IPS DF 19.7 (cell line): ENCODE measurements around the gene BEST1.
"Not testable (repeated sequence)": the region's sequence is repeated elsewhere in the genome, so short reads cannot be mapped to it uniquely, and the experiment has no call there.

ENCODE experiments used
- DNase-seq: peaks from one replicate; pipeline ENCODE4 v3.0.0-alpha.2; 2013; ENCODE audit warnings: low read depth, low spot score

Gene BEST1

DNA sequence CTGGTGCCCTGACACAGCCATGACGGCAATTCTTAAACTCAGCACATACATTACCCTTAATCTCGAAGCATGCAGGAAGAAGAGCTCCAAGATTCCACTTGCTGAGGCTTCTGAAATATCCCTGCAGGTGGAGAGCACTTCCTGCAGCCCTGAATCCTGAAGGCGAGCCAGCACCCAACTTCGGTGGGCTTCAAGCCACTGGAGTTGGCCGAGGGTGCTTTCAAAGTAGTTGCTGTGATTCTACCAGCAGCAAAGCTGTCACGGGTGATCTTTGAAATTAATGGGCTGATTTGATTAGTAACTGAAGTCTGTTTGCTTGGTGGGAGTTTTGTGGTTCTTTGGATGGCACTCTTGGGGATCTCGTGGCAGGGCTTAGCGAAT, 26.3 kb downstream of the BEST1 start:
- DNase-seq, result no peak

DNA sequence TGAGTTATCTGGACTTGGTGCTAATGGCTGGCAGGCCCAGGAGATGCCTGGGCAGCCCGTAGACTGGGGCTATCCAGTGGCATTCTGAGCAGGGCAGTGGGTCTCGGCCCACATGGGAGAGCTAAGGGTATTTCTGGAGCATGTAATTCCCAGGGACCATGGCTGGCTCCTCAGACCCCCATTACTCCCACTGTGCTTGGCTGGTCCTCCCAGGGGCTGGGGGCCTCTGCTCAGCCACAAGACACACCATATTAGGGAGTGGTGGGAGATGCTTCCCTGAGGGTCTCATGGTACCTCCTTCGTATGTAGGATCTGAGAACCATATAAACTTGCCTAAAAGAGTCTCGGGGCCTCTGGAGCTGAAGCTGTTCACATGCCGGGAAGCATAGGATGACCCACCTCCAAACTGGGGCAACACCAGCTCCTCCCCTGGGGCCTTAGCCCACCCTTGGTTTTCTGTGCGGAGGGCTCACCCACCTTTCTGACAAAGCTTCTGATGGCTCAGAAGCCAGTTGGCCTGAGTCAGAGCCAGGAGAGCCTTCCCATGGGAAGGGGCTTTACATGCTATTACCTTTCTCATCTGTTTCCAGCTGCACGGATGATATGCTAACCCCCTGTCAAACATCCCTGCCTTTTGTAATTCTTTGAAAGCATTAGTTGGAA, 26.8 kb downstream of the BEST1 start:
- DNase-seq, result no peak

DNA sequence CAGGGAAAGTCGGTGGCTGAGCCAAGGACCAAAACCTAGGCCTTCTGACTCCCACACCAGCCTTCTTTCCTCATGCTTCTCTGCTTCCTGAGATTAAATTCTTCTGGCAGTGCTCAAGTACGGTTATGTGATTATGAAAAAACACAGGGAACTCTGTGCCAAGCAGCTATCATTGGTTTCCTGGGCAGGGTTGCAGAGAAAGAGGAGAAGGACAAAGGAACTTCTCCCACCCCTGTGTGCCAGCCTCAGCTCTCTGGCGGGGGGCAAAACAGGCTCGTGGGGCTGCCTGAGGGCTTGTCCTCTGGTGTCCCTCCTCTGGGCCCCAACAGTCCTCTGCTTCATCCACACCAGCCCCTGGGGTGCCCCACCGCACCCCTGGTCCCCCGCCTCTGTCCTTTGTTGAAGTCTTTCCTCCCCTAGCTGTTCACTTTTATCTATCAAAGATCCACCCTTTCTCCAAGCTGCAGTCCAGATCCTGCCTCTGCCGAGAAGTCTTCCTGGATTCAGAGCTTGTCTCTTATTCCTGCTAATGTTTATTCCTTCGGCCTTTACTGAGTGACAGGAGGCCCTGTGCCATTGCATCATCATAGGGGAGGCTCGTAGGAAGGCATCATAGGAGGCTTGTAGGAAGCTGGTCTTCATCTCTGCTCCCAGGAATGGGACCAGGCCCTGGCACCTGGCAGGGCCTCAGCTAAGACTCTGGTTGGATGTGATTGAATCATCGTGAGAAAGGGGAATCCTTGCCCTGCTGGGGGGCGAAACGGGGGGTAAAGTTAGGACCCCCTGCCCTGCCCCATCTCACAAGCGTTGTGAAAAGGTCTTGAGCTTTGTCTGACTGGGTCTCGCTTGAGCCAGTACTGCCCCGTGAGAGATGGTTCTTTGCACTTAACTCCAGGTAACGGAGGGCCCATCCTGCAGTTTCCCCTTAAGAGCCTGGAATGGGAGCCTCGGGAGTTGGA, 28.8 kb downstream of the BEST1 start:
- no peak for DNase-seq

DNA sequence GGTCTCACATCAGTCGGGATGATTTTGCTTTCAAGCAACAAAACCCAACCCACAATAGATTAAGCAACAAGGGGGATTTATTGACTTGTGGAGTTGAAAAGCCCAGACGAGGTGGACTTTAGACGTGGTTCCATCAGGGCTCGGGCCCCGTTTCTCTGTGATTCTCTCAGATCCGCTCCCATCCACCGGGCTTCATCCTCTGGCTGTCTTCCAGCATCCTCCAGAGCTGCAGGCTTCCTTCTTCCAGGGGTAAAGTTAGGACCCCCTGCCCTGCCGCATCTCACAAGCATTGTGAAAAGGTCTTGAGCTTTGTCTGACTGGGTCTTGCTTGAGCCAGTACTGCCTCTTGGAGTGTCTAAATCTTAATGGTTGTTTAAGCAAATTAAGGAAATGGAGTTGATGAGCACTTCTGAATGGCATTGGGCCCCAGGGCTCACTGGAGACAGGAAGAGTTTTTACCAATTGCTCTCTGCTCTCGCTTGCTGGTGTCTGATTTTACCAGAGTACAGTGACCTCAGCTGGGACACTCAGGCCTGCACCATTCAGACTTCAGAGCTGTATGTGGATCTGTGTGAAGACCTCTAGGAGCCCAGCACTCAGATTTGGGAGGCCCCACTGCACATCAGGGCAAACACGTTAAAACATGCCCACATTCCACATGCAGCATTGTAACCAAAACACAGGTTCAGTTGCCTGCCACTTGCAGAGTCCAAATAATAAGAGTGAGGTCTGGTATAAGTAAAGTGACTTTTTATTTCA, 30.8 kb downstream of the BEST1 start:
- DNase-seq, result no peak

DNA sequence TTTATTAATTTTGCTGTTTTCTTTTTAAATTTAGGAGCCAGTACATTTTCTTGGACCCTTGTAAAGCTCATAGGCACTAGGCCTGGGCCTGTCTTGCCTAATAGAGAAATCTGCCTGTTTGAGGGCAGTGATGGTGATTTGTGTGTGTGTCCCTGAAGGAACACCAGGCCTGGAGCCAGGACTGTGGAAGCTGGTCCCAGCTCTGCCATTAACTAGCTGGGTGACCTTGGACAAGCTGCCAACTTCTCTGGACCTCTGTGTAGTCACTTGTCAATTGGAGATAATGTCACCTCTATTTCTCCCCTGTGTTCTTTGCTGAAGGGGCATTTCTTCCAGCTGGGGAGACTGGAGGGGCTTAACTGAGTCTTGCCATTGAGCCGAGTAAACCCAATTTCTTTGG, 33.3 kb downstream of the BEST1 start:
- no peak for DNase-seq

DNA sequence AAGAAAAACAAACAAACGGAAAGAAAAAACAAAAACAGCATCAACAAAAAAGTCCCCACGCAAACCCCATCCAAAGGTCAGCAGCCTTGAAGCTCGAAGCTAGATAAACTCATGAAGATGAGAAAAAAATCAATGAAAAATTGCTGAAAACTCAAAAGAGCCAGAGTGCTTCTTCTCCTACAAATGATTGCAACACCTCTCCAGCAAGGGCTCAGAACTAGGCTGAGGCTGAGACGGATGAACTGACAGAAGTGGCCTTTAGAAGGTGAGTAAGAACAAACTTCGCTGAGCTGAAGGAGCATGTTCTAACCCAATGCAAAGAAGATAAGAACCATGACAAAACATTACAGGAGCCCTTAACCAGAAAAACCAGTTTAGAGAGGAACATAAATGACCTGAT, 35.7 kb downstream of the BEST1 start:
- no peak for DNase-seq

DNA sequence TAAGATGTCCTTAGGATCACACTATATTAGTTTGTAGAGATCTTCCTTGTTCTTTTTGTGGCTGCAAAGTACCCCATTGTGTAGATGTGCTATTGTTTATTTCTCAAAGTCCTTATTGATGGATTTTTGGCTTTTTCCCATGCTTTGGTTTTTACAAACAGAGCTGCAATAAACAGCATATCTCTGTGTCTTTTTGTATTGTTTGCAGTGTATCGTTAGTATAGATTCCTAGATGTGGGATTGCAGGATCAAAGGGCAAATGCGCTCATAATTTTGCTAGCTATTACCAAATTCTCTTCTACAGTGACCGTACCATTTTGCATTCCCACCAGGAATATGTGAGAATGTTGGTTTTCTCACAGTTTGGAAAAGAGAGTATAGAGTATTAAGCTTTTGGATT, 44.8 kb downstream of the BEST1 start:
- DNase-seq, result no peak

DNA sequence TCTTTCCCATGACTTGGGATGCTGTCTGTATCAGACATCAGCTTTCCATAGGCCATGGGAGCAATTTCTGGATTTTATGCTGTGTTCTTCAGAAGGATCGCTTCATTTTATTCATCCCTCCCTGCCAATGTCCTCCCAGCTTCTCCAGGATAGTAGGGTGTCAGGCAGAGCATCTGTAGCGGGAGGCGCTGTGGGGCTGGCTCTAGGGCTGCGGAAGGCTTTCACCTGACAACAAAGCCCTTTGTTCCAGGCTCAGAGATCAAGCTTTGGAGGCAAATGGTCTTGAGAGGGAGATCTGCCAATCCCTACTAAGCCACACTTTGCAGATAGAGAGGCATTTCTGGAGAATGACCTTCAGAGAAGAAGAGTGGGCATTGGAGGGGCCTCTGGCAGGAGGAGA, 46.8 kb downstream of the BEST1 start:
- no peak for DNase-seq

DNA sequence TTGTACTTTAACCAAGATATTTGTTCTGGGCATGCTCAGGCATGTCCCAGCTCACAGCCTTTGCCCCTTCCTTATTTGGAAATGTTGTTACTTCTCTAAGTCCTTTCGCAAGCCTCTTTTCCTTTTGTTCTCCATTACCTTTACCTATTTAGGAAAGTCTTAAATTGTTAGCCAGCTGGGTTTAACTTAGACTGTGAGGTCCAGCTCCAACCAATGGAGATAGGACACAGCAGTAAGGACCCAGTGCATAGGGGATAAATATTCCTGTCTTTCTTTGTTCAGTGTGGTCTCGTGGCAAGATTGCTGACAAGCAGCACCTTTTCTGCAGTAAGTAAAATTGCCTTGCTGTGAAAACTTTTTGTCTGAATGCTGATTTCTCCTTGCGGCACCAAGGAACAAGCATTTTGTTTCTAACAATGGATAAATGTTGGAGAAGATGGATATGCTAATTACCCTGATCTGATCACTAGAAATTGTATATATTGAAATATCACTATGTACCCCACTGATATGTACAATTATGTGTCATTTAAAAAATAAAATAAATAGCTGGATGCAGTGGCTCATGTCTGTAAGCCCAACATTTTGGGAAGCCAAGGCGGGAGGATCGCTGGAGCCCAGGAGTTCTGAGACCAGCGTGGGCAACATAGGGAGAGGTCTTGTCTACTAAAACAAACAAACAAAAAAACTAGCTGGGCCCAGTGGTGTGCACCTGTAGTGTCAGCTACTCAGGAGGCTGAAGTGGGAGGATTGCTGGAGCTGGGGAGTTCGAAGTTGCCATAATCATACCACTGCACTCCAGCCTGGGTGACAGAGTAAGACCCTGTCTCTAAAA, 49.2 kb downstream of the BEST1 start:
- no peak for DNase-seq

DNA sequence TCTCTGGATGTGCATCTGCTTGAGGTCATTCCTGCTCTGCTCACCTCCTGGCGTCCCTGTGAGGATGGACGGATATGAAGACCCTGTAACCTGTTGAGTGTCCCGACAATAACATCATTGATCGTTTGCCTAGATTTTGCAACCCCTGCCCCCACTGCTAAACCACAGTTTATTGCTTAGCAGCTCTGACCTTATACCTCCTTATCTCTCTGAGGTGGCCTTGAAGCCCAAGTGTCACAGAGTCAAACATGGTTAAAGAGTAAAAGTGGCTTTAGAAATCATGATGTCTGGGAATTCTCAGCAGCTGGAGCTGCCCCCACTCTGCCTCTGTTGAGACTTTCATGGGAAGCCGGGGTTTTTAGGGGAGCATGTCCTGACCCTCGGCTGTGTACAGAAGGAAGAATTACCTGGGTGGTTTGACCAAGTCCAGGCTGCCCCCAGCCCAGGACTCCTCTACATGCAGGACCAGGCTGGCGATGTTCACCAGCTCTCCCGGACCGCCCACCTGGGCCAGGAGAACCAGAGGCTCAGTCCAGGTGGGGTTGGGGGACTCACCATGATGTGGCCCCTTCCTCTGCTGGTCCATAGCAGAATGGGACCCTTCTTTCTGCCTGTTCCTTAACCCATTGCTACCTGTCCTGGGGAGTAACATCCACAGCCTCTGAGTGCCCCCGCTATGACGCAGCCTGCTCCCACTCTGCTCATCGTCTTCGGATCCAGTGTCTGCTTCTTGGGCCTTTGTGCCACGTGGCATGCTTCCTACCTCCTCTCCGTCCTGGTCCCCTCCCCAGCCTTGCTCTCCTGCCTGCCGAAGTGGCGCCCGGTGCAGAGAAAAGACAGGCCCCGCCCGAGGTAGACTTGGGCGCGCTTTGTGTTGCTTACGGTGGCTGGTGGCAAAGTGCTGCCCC, 50.6 kb downstream of the BEST1 start:
- no peak for DNase-seq

DNA sequence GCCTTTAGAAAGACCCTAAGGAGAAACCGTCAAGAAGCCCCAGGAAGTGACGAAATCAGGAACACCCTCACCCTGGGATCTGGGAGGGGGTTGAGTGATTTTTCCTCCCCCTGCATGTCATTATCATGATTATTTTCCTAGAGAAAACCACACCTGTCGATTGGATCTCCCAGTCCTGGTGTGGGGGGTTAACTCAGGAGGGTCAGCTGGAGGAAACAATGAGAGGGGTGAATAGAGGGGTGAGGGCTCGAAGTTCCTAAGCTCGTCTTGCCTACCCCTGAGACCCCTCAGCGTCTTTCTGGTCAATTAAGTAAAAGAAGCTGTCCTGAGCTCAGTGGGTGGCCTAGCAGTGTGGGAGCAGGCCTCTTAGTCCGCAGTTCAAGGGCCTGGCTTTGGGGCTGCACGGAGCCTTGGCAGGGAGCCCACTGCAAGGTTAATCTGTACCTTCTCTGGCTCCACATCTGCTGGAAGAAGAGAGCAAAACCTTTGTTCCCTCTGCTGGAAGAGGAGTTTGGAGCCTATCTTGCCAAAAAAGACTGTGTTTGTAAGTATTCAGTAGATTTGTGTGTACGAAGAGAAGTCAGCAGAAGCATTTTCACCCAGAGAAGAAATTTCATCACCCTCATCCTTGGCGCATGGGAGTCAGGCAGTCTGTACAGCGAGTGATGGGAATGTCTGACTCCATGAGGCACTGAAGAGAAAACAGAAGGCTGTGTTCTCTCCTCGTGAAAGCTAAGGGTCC, 51.5 kb downstream of the BEST1 start:
- DNase-seq, result no peak

DNA sequence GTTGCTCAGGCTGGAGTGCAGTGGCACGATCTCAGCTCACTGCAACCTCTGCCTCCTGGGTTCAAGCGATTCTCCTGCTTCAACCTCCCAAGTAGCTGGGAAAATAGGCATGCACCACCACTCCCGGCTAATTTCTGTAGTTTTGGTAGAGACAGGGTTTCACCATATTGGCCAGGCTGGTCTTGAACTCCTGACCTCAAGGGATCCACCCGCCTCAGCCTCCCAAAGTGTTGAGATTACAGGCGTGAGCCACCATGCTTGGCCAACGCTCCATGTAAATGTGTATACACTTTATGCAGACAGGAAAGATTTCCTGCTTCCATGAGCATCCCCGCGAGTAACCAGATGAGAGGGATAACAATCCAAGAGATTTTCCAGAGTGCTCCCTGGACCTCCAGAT, 52.1 kb downstream of the BEST1 start:
- DNase-seq, result not testable (repeated sequence)

DNA sequence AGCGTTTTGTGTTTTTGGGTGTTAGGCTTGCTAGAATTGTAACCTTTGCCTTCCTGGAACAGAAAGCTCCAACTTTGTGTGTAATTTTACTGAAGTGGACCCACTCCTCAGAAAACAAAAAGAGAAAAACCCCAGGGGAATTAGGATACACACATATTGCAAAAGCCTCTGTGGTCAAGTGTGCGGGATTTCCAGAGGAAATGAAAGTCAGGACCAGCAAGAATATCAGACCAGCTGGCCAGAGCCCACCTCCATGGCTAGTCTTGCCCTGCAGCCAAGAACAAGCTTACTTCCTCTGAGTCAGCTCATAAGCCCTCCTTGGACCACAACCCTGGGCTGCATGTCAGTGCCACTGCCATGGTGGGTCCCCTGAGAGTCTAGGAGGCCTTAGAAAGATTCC, 54.3 kb downstream of the BEST1 start:
- DNase-seq, result no peak

DNA sequence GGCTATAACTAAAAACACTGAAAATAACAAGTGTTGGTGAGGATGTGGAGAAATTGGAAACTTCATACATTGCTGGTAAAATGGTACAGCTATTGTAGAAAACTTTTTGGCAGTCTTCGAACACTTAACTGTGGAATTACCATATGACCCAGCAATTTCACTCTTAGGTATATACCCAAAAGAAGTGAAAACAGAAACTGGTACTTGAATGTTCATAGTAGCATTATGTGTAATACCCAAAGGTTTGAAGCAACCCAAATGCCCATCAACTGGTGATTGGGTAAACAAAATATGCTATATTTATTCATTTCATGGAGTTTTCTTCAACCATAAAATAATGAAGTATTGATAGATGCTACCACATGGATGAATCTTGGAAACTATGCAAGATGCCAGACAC, 58.0 kb downstream of the BEST1 start:
- no peak for DNase-seq

DNA sequence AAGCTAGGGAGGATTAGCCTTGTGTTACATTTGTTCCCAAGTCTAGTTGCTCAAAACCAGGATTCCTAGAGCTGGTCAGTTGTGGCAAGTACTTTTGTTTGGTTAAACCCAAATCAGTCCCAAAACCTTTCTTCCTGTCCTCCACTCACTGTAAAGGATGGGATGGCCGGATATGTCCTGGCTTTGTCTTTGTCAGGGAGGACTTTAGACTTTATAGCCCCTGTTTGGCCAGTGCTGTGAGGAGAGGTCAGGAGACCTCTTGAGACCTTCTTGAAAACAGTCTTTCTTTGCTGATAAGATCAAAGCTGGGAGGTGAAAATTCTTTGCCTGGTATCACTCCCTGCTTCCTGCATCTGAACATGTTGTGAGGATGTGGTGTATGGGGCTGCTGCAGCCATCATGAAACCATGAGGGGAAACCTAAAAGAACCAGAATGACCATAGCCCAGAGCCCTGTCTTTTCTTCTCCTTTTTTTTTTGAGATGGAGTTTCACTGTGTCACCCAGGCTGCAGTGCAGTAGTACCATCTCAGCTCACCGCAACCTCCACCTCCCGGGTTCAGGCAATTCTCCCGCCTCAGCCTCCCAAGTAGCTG, 60.9 kb downstream of the BEST1 start:
- no peak for DNase-seq

DNA sequence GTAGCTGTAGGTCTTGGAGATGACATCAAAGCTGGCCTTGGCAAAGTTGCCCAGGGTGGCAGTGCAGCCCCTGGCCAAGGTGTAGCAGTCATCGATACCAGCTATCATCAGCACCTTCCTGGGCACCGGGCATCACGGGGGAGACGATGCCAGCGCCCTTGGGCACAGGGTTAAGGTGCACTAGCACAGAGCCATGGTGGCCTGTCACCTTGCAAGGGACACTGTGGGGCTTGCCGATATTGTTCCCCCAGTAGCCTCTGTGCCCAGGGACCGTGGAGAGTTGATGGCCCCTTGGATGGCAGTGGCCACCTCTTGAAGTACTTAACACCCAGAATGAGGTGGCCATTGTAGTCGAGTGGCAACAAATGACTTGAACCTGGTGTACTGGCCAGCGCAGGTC, 61.7 kb downstream of the BEST1 start:
- no peak for DNase-seq

DNA sequence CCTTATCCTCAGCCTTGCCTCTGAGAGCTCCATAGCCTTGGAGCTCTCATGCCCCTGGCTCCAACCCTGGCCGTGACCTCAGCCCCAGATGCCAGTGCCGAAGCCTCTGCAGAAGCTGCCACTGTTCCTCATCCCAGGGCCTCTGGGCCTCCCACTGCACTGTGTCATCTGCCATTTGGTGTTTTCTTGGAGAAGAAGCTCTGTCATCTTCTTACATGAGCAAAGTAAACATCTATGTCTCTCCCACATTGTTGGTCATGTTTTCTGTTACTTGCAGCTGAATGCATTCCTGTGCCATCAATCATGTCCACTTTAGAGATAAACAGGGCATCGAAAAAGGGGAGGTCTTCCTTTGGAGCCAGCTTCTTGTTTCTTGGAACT, 62.3 kb downstream of the BEST1 start:
- DNase-seq, result no peak

DNA sequence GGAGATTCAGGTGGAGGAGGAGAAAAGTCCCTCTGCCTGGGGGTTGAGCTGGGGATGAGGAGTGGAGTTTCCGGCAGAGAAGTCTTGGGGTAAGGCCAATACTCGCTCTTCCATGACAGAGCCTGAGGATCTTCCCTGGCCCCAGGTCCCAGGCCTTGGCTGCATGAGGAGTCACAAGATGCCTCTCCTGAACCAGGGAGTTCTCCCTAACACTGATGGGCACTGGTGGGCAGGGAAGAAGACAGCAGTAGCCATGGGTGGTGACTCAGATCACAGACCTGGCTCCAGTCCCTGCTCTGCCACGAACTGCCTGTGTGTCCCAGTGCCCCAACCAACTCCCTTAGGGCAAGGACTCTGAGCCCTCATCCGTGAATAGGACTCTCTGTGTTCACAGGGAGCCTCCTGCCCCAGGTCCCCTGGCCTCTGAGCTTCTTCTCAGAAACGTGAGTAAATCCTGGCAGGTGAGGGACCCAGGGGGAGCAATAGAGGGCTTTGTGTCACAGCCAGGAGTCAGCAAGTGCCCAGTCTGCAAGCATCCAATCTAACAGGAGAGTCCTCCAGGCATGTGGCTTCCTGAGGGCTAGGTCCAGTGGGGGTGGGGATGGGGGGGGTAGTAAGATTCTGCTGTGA, 62.8 kb downstream of the BEST1 start:
- DNase-seq, result no peak
